A673 (cell line): Measurements from ENCODE around the gene TJAP1. TPM values are rescaled to one million over a fixed set of nuclear protein-coding genes. Genes with fewer than 3 reads are reported as not detected.
"Not testable (repeated sequence)": the region's sequence is repeated elsewhere in the genome, so short reads cannot be mapped to it uniquely, and the experiment has no call there.

Source experiments
- BruUV-seq: library from RNA; stranded (reverse); fragments of 400-500 nt; replicated peaks from 2 replicates; lab custom pipeline; 2021; lab: Mats Ljungman, UMichigan
- CTCF ChIA-PET: fragments of 300-600 bp; sonication (Branson Sonifier 250); formaldehyde crosslinking; loops from one replicate; lab custom pipeline; 2022; ENCODE audit warnings: antibody characterized with exemption; lab: Charles Lee
- POLR2A ChIA-PET: fragments of 300-600 bp; sonication (Branson Sonifier 250); formaldehyde crosslinking; loops from one replicate; lab custom pipeline; 2022; ENCODE audit warnings: antibody characterized with exemption; ENCODE audit not compliant: low non-redundant PET; lab: Charles Lee
- DNase-seq: peaks from one replicate; pipeline ENCODE4 v3.0.0-alpha.2; 2015; ENCODE audit warnings: low spot score
- H3K27ac ChIP-seq: fragments of 200-600 bp; sonication (generic); 2 replicates; pipeline ENCODE4 v1.5.1; 2016; ENCODE audit warnings: mixed run types, low read depth, mild to moderate bottlenecking, mixed read lengths, antibody characterized with exemption, low read length; ENCODE audit not compliant: poor library complexity, severe bottlenecking
- H3K27me3 ChIP-seq: fragments of 200-600 bp; sonication (generic); replicated peaks from 2 replicates; pipeline ENCODE4 v1.6.1; 2017; ENCODE audit warnings: mixed run types, low read depth, mild to moderate bottlenecking, mixed read lengths, antibody characterized with exemption, low read length; ENCODE audit not compliant: insufficient read depth, poor library complexity
- H3K36me3 ChIP-seq: fragments of 200-600 bp; sonication (generic); 2 replicates; pipeline ENCODE4 v1.6.1; 2016; ENCODE audit warnings: mixed run types, mild to moderate bottlenecking, mixed read lengths, antibody characterized with exemption, low read length; ENCODE audit not compliant: insufficient read depth, poor library complexity, severe bottlenecking
- H3K4me1 ChIP-seq: fragments of 200-600 bp; sonication (generic); 2 replicates; pipeline ENCODE4 v1.6.1; 2017; ENCODE audit warnings: mixed run types, mild to moderate bottlenecking, mixed read lengths, antibody characterized with exemption, low read length; ENCODE audit not compliant: insufficient read depth, poor library complexity, severe bottlenecking
- H3K4me3 ChIP-seq: fragments of 200-600 bp; sonication (generic); 2 replicates; pipeline ENCODE4 v1.5.1; 2016; ENCODE audit warnings: low read depth, mixed run types, mild to moderate bottlenecking, mixed read lengths, low read length; ENCODE audit not compliant: poor library complexity, severe bottlenecking
- H3K9me3 ChIP-seq: fragments of 200-600 bp; sonication (generic); 2 replicates; pipeline ENCODE4 v1.6.1; 2016; ENCODE audit warnings: mixed run types, low read depth, mild to moderate bottlenecking, mixed read lengths, antibody characterized with exemption, low read length; ENCODE audit not compliant: poor library complexity, severe bottlenecking
- CTCF ChIP-seq: fragments of 300-800, 200-600 bp; sonication (generic); conservative IDR thresholded peaks from 2 replicates; pipeline ENCODE4 v1.5.1; 2017; ENCODE audit warnings: low read depth, mild to moderate bottlenecking, antibody characterized with exemption, low read length, moderate library complexity, mixed read lengths
- EZH2 ChIP-seq: fragments of 200-600 bp; sonication (generic); IDR thresholded peaks from 2 replicates; pipeline ENCODE4 v1.6.1; 2017; ENCODE audit warnings: borderline replicate concordance, low read depth, mild to moderate bottlenecking, mixed read lengths, antibody characterized with exemption, low read length; ENCODE audit not compliant: poor library complexity, severe bottlenecking
- intact Hi-C: fragments of 100-400 bp; cut with micrococcal nuclease; formaldehyde crosslinking; loops from one replicate; pipeline ENCODE4 v1.10.0; 2022; ENCODE audit not compliant: unreplicated experiment
- total RNA-seq: library from RNA; stranded (reverse); gene quantifications from 2 replicates; pipeline ENCODE4 v1.2.3, GENCODE V29; 2021

TJAP1 gene
- total RNA-seq, 1 experiment from 2014 or later, result 46.0 TPM

GRCh38 chr6:43464337-43464736 lies 13.0 kb upstream of the TJAP1 start:
- BruUV-seq, result no TSS peak
- no peak for TF ChIP-seq EZH2
- TF ChIP-seq CTCF, result no peak
- no peaks in the 10 kb centered on the region for H3K27me3 ChIP-seq
- H3K4me1 ChIP-seq, result no peaks in the 10 kb centered on the region
- no peak for DNase-seq
- H3K9me3 ChIP-seq, result no peaks in the 10 kb centered on the region
- intact Hi-C loops, result no loop called here
- H3K4me3 ChIP-seq, result no peak overlapping the region
- no peaks in the 10 kb centered on the region for H3K36me3 ChIP-seq
- ChIA-PET POLR2A (interaction anchor here (0.7 kb wide), 1 partner anchor 193 kb away, joined by 8 read pairs; no protein-coding TSS in a partner anchor), CTCF (no interaction called here)
- H3K27ac ChIP-seq, result no peak overlapping the region

GRCh38 chr6:43465948-43466347 lies 11.4 kb upstream of the TJAP1 start:
- no peak overlapping the region for H3K27ac ChIP-seq
- TF ChIP-seq EZH2 (no peak), CTCF (no peak)
- ChIA-PET CTCF (no interaction called here), POLR2A (no interaction called here)
- no peak overlapping the region for H3K4me3 ChIP-seq
- no peaks in the 10 kb centered on the region for H3K27me3 ChIP-seq
- H3K4me1 ChIP-seq, result no peaks in the 10 kb centered on the region
- BruUV-seq, result no TSS peak
- H3K9me3 ChIP-seq, result no peaks in the 10 kb centered on the region
- no peaks in the 10 kb centered on the region for H3K36me3 ChIP-seq
- intact Hi-C loops, result no loop called here
- DNase-seq, result no peak

GRCh38 chr6:43467265-43467664 lies 10.1 kb upstream of the TJAP1 start:
- H3K4me1 ChIP-seq, BruUV-seq, H3K27ac ChIP-seq, CTCF ChIA-PET, H3K36me3 ChIP-seq, POLR2A ChIA-PET, H3K27me3 ChIP-seq, H3K4me3 ChIP-seq, DNase-seq, H3K9me3 ChIP-seq, intact Hi-C loops: not testable (repeated sequence)

GRCh38 chr6:43467752-43468151 lies 9.6 kb upstream of the TJAP1 start:
- ChIA-PET POLR2A (no interaction called here), CTCF (no interaction called here)
- DNase-seq, result no peak
- H3K27ac ChIP-seq, result no peak overlapping the region
- no peaks in the 10 kb centered on the region for H3K27me3 ChIP-seq
- H3K4me3 ChIP-seq, result no peak overlapping the region
- no peaks in the 10 kb centered on the region for H3K9me3 ChIP-seq
- BruUV-seq, result no TSS peak
- no peaks in the 10 kb centered on the region for H3K36me3 ChIP-seq
- intact Hi-C loops, result no loop called here
- TF ChIP-seq CTCF, result no peak
- no peak for TF ChIP-seq EZH2
- no peaks in the 10 kb centered on the region for H3K4me1 ChIP-seq
